ENCODE measurements around the gene XPR1.

The XPR1 gene

DNA sequence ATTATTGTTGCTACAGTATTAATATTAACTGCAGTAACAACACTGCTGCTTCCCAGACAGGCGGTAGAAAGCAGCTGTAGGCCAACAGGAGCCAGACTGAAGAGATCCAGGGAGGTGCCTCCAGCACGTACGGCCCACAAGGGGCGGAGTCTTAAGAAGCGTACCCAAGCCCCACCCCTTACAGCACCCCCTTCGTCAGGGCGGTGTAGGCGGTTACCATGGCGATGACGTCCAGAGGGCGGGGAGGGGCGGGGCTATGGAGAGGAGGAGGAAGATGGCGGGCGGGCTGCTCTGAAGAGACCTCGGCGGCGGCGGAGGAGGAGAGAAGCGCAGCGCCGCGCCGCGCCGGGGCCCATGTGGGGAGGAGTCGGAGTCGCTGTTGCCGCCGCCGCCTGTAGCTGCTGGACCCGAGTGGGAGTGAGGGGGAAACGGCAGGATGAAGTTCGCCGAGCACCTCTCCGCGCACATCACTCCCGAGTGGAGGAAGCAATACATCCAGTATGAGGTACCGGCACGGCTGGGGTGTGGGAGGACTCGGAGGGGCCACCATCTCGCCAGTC, at the start of gene XPR1:
TSS of gene XPR1 (plus strand) at position 257 of the 560 bp plus-strand sequence. CDS start at position 437, 180 bp downstream.
- peak; percentile 98 for DNase-seq (ENCODE audit: low read depth)

DNA sequence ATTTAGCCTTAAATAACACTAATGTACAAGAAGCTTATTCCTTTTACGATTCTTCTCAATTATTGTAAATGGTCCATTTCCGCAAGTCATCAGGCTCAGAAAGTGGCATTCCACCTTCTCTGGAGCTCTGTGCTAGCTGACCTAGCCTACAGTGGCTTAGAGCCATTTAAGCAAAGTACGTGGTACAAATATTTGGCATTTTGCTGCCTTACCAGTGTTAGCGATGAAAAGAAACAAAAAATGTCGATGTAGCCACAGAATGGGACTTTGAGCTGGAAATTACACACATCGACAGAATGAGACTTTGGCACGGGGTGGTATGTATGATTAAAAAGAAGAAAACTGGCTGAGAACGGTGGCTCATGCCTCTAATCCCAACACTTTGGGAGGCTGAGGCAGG, 47.0 kb upstream of the XPR1 start:
- no peak for DNase-seq (ENCODE audit: low read depth)

- no peak for DNase-seq (ENCODE audit: low read depth)
These were observed 45.8 kb upstream of the XPR1 start for GRCh38 chr1:180585994-180586359.

DNA sequence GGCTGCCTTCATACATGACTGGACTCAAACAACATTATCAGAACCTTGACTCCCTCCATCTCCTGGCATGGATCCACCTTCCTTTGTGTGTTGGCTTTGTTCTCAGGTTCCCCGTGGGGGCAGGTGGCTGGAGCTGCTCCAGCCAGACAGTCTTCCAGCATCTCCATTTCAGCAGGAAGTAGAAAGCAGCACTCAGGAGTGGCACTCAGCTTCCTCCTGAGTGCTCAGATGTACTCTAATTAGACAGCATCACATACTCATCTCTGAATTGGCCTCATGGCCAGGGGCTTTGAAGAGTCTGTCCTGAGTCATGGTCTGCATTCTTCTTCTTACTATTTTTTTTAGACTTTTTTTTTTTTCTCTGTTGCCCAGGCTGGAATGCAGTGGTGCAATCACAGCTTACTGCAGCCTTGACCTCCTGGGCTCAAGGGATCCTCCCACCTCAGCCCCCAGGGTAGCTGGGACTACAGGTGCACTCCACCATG, 45.1 kb upstream of the XPR1 start:
- DNase-seq (ENCODE audit: low read depth), result peak; percentile 52

- no peak for DNase-seq (ENCODE audit: low read depth)
These were observed 43.7 kb upstream of the XPR1 start for GRCh38 chr1:180588121-180588520.

- no peak for DNase-seq (ENCODE audit: low read depth)
These were observed 40.9 kb upstream of the XPR1 start for GRCh38 chr1:180590889-180591288.

GRCh38 chr1:180593382-180593781, 38.4 kb upstream of the XPR1 start:
- DNase-seq (ENCODE audit: low read depth), result no peak

DNA sequence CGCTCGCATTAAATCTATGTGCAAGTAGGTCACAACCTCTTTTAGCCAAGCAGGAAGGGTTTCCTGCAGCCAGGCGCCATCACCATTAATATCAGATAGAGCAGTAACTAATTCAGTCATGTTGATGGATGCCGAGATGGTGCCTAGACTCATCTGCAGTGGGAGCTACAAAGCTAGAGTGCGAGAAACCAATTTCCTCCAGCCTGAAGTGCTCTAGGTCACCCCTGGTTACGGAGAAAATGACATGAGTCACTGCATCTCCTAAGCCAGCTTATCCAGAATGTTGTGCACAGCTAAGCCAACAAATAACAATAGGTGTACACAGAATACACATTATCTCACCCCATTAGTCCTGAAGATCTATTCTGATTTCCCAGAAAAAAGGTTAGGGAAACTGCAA, 37.1 kb upstream of the XPR1 start:
- no peak for DNase-seq (ENCODE audit: low read depth)

DNA sequence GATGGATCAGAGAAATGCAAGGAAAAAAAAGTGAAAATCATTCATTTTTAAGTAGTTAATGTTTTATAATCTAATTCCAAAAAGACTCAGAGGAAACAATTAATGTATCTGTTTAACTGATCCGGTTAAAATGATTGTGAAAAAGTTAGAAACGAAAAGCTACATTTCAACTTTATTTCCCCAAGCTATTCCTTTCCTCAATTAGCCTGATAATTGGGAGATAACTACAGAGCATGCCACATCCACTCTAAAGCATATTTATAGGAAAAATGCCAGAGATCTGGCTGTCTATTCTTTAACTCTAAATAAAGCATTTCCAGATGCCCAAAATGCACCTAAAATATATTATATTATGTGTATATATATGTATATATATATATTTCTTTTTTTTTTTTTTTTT, 35.9 kb upstream of the XPR1 start:
- no peak for DNase-seq (ENCODE audit: low read depth)

DNA sequence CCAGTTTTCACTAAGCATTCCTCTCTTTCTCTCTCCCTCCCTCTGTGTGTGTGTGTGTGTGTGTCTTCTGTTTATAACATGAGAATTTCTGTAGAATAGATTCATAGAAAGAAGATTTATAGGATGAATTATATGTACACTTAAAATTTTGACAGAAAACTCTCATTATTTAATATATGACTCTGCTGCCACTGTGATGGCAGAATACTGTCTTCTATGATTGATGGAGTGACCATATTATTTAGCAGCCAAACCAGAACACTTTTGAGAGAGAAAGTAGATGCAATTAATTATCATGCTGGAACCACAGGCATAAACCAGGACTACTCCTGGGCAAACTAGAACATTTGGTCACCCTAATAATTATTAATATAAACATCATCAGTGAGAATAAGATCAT, 34.3 kb upstream of the XPR1 start:
- DNase-seq (ENCODE audit: low read depth), result no peak

- DNase-seq (ENCODE audit: low read depth), result no peak
These were observed 33.4 kb upstream of the XPR1 start for GRCh38 chr1:180598333-180598974.

- no peak for DNase-seq (ENCODE audit: low read depth)
These were observed 31.5 kb upstream of the XPR1 start for GRCh38 chr1:180600343-180600742.

GRCh38 chr1:180601512-180601911, 30.3 kb upstream of the XPR1 start:
- no peak for DNase-seq (ENCODE audit: low read depth)

- no peak for DNase-seq (ENCODE audit: low read depth)
These were observed 28.5 kb upstream of the XPR1 start for GRCh38 chr1:180603223-180603849.

DNA sequence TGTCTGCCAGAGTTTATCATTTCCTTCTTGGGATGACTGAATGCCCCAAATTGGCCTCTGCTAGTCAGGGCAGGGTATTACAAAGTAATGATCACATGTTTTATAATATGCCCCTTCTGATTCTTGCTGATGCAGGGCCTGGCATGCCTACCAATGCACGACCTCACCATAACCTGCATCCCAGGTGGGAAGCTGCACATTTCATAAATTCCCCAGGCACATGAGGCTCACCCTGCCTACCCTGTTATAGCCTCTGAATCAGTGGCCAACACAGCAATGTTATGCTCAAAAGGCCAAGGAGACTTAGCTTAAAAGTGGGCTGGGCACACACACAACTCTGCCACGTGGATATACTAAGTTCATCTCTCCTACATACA, 28.0 kb upstream of the XPR1 start:
- DNase-seq (ENCODE audit: low read depth), result no peak

DNA sequence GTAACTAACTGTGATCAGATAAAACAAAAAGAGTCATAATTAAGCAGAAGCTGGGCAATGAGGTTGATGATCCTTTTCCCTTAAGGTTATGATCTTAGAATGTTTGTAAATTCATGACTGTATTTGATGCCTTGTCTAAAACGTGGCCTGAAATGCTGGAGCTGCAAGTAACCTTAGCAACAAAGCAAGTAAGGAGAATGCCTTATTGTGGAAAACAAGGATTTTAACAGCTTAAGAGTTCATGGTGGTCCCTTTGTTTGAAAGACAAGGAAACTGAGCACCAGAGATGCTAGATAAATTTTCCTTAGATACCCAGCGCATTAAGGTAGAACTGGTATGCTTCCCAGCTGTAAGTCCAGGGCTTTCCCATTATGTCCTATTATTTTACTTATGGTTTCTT, 25.7 kb upstream of the XPR1 start:
- DNase-seq (ENCODE audit: low read depth), result no peak

DNA sequence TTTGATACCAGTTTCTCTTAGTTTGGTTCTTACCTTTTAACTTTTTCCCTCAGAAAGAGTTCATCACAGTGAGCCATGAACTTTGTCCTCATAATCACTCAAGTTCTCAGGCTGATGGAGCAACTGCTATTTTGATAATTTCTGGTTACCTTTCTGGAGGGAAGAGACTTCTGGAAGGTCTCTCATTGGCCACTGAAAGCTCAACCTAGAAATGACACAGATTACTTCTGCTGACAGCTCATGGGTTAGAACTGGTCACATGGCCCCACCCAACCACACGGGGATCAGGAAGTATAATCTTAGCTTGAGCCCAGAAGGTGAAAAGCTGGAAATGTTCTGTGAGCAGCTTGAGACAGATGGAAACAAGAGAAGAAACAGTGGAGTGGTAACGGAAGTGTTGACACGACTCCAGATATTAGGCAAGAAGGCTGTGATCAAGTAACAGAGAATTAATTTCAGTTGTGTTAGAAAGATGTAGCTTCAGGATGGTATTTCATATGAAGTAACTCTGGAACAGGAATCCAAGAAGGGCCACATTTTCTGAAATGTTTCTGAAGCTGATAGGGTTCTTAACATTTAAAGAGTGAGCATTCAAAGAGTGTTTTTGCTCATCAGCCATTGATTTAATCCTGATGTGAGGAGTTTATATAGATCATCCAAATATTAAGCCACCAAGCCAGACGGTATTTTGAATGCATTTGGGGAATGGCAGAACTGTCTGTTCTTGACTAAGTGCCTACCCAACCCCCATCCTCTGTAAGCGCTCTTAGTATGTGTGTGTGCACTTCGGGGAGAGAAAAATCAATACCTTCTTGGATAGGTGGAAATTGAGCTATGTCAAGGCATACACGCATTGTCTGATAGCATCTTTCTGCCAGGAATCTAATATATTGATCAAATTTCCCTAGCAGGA, 21.9 kb upstream of the XPR1 start:
- no peak for DNase-seq (ENCODE audit: low read depth)

DNA sequence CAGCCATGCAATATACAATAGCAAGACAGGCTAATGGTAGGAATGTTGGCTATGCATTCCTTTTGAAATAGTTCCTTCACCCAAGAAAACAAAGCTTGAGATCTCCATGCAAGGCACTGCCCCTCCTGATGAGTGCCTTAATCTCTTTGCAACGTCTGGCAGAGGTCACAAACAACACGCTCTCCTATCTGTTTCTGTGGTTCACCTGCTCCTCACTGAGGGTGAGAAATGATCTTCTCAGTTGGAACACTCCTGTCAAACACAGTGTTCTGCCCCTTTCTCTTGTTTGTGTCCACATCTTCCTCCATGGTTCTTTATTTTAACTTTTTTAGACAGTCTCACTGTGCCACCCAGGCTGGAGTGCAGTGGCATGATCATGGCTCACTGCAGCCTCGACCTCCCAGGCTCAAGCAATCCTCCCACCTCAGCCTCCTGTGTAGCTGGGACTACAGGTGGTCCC, 21.2 kb upstream of the XPR1 start:
- DNase-seq (ENCODE audit: low read depth), result no peak

DNA sequence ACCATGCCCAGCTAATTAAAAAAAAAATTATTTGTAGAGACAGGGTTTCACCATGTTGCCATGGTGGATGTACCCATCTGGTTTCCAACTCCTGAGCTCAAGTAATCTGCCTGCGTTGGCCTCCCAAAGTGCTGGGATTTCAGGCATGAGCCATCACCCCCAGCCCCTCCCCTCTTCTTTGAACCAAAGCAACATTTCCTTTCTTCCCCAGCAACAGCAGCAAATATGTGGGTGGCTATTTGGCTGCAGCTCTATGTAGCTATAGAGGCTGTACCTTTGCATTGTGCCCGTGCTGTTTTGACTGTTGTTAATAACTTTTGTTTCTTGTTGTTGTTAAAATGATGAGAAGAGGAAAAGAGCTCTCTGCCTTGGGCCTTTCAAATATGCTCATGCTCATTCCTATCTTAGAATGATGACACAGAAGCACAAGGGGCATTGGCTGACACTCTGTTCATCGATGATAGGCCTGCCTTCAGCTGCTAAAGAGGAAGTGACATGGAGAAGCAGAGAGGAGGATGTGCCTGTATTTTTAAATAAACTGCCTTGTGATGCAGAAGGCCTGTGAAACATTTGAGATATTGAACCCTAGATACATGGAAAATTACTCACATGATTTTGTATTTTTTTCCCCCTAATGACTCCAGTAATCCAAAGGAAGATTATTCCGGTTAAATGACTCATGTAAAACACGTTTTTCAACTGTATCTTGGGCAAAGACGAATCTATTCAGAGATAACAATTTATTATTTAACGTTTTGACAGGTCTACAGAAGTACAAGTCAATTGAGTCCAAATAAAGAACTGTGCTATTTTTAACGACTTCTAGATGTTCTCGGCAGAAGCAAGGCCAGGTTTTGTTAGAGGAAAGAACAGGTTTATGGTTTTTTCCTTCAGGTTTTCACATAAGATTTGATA, 20.5 kb upstream of the XPR1 start:
- no peak for DNase-seq (ENCODE audit: low read depth)

DNA sequence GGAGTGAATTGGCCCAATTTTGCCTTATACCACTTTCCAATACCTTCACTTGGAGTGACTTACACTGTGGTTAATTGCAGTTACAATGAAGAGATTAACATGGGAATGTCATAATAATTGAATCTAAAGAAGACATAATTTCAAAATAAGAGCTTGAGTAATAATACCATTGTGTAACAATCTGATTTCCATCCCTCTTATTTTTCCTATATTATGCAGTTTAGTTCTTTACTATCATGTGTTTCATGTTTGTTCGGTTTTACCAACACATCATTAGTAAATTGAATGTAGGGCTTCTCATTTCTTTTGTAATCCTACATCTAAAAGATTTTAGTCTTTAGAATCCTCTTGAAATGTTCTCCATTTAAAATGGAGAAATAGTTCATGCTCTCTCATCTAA, 19.2 kb upstream of the XPR1 start:
- DNase-seq (ENCODE audit: low read depth), result no peak

- DNase-seq (ENCODE audit: low read depth), result no peak
These were observed 17.1 kb upstream of the XPR1 start for GRCh38 chr1:180614730-180615129.

Measured in non-pigmented ciliary epithelial cell (primary cell).